ENCODE measurements around the gene DENND4C. TPM values are rescaled to one million over a fixed set of nuclear protein-coding genes. Genes with fewer than 3 reads are reported as not detected.

Gene DENND4C
- total RNA-seq, 2 donors from 2014 or later = 26.0 to 28.9 TPM

GRCh38 chr9:19200229-19200628, 30.3 kb upstream of the DENND4C start:
- no peak for DNase-seq
- Mint-ChIP-seq H3K9me3 (no peaks in the 10 kb centered on the region), H3K4me3 (no peak overlapping the region), H3K36me3 (ENCODE audit: insufficient read depth in 2 of 2) (no peaks in the 10 kb centered on the region), H3K27ac (no peak overlapping the region), H3K4me1 (ENCODE audit: low read depth) (peaks cover 11% of the 10 kb centered on the region), H3K27me3 (ENCODE audit: low read depth) (peaks cover 7% of the 10 kb centered on the region)
- no peak for ATAC-seq (replicated peaks in 1 of 2)

GRCh38 chr9:19201899-19202891, 28.3 kb upstream of the DENND4C start:
- Mint-ChIP-seq H3K4me3 (no peak overlapping the region), H3K36me3 (ENCODE audit: insufficient read depth in 2 of 2) (no peaks in the 10 kb centered on the region), H3K9me3 (no peaks in the 10 kb centered on the region), H3K4me1 (ENCODE audit: low read depth) (peaks cover 11% of the 10 kb centered on the region), H3K27me3 (ENCODE audit: low read depth) (peaks cover 7% of the 10 kb centered on the region), H3K27ac (no peak overlapping the region)
- no peak for ATAC-seq (replicated peaks in 1 of 2)
- no peak for DNase-seq

GRCh38 chr9:19203058-19203457, 27.4 kb upstream of the DENND4C start:
- H3K36me3 Mint-ChIP-seq (ENCODE audit: insufficient read depth in 2 of 2) = no peaks in the 10 kb centered on the region
- peaks cover 7% of the 10 kb centered on the region for H3K27me3 Mint-ChIP-seq (ENCODE audit: low read depth)
- DNase-seq (no peak), ATAC-seq (replicated peaks in 1 of 2) (no peak)
- no peak overlapping the region for H3K4me3 Mint-ChIP-seq
- H3K4me1 Mint-ChIP-seq (ENCODE audit: low read depth) = peaks cover 11% of the 10 kb centered on the region
- H3K9me3 Mint-ChIP-seq = no peaks in the 10 kb centered on the region
- no peak overlapping the region for H3K27ac Mint-ChIP-seq

- ATAC-seq (replicated peaks in 1 of 2) (no peak), DNase-seq (no peak)
- H3K4me3 Mint-ChIP-seq = no peak overlapping the region
- peak overlapping the region; percentile 13 for H3K27ac Mint-ChIP-seq
- H3K4me1 Mint-ChIP-seq (ENCODE audit: low read depth) = no peaks in the 10 kb centered on the region
- no peaks in the 10 kb centered on the region for H3K27me3 Mint-ChIP-seq (ENCODE audit: low read depth)
- no peaks in the 10 kb centered on the region for H3K9me3 Mint-ChIP-seq
- H3K36me3 Mint-ChIP-seq (ENCODE audit: insufficient read depth in 2 of 2) = no peaks in the 10 kb centered on the region
Observed at GRCh38 chr9:19208653-19209052, 21.8 kb upstream of the DENND4C start.

- Mint-ChIP-seq H3K27ac (no peak overlapping the region), H3K4me1 (ENCODE audit: low read depth) (no peaks in the 10 kb centered on the region), H3K36me3 (ENCODE audit: insufficient read depth in 2 of 2) (no peaks in the 10 kb centered on the region), H3K9me3 (no peaks in the 10 kb centered on the region), H3K4me3 (no peak overlapping the region), H3K27me3 (ENCODE audit: low read depth) (no peaks in the 10 kb centered on the region)
- ATAC-seq (replicated peaks in 1 of 2) = no peak
- no peak for DNase-seq
Observed at GRCh38 chr9:19209188-19209587, 21.3 kb upstream of the DENND4C start.

- ATAC-seq (replicated peaks in 1 of 2) = no peak
- H3K4me3 Mint-ChIP-seq = no peak overlapping the region
- no peaks in the 10 kb centered on the region for H3K4me1 Mint-ChIP-seq (ENCODE audit: low read depth)
Observed at GRCh38 chr9:19213823-19214222, 16.7 kb upstream of the DENND4C start.

GRCh38 chr9:19216466-19216865, 14.0 kb upstream of the DENND4C start:
- no peak for DNase-seq
- Mint-ChIP-seq H3K4me1 (ENCODE audit: low read depth) (no peaks in the 10 kb centered on the region), H3K27ac (no peak overlapping the region), H3K4me3 (no peak overlapping the region), H3K9me3 (no peaks in the 10 kb centered on the region), H3K27me3 (ENCODE audit: low read depth) (no peaks in the 10 kb centered on the region), H3K36me3 (ENCODE audit: insufficient read depth in 2 of 2) (peaks cover 0 to 2% of the 10 kb centered on the region in 2 donors)
- ATAC-seq (replicated peaks in 1 of 2) = no peak

More at GRCh38 chr9:19213823-19214222, 16.7 kb upstream of the DENND4C start:
- Mint-ChIP-seq H3K27ac (no peak overlapping the region), H3K36me3 (ENCODE audit: insufficient read depth in 2 of 2) (no peaks in the 10 kb centered on the region), H3K9me3 (no peaks in the 10 kb centered on the region), H3K27me3 (ENCODE audit: low read depth) (no peaks in the 10 kb centered on the region)
- no peak for DNase-seq

GRCh38 chr9:19221326-19221725, 9.2 kb upstream of the DENND4C start:
- DNase-seq = no peak
- no peak for ATAC-seq (replicated peaks in 1 of 2)
- H3K36me3 Mint-ChIP-seq (ENCODE audit: insufficient read depth in 2 of 2) = peaks cover 0 to 2% of the 10 kb centered on the region in 2 donors
- H3K27ac Mint-ChIP-seq = no peak overlapping the region
- H3K27me3 Mint-ChIP-seq (ENCODE audit: low read depth) = no peaks in the 10 kb centered on the region
- no peaks in the 10 kb centered on the region for H3K4me1 Mint-ChIP-seq (ENCODE audit: low read depth)
- H3K9me3 Mint-ChIP-seq = no peaks in the 10 kb centered on the region
- H3K4me3 Mint-ChIP-seq = no peak overlapping the region

GRCh38 chr9:19223724-19224123, 6.8 kb upstream of the DENND4C start:
- H3K4me3 Mint-ChIP-seq = no peak overlapping the region
- no peak overlapping the region for H3K27ac Mint-ChIP-seq
- no peaks in the 10 kb centered on the region for H3K4me1 Mint-ChIP-seq (ENCODE audit: low read depth)
- ATAC-seq (replicated peaks in 1 of 2) (no peak), DNase-seq (no peak)
- H3K27me3 Mint-ChIP-seq (ENCODE audit: low read depth) = no peaks in the 10 kb centered on the region
- peaks cover 0 to 2% of the 10 kb centered on the region in 2 donors for H3K36me3 Mint-ChIP-seq (ENCODE audit: insufficient read depth in 2 of 2)
- no peaks in the 10 kb centered on the region for H3K9me3 Mint-ChIP-seq

GRCh38 chr9:19224563-19224962, 5.9 kb upstream of the DENND4C start:
- Mint-ChIP-seq H3K9me3 (no peaks in the 10 kb centered on the region), H3K4me1 (ENCODE audit: low read depth) (peaks cover 1% of the 10 kb centered on the region), H3K36me3 (ENCODE audit: insufficient read depth in 2 of 2) (peaks cover 0 to under 1% of the 10 kb centered on the region in 2 donors), H3K4me3 (no peak overlapping the region), H3K27me3 (ENCODE audit: low read depth) (no peaks in the 10 kb centered on the region), H3K27ac (no peak overlapping the region)
- DNase-seq (no peak), ATAC-seq (replicated peaks in 1 of 2) (no peak)

GRCh38 chr9:19229595-19230354, 718 bp upstream of the DENND4C start:
- peak overlapping the region in 1 of 2 donors; percentile 78 for H3K4me3 Mint-ChIP-seq
- peak overlapping the region; percentile 86 for H3K27ac Mint-ChIP-seq
- H3K4me1 Mint-ChIP-seq (ENCODE audit: low read depth) = peaks cover 5% of the 10 kb centered on the region
- DNase-seq = peak; percentile 58 to 69
- no peaks in the 10 kb centered on the region for H3K9me3 Mint-ChIP-seq
- no peaks in the 10 kb centered on the region for H3K36me3 Mint-ChIP-seq (ENCODE audit: insufficient read depth in 2 of 2)
- ATAC-seq (replicated peaks in 1 of 2) = peak; percentile 58 to 67
- no peaks in the 10 kb centered on the region for H3K27me3 Mint-ChIP-seq (ENCODE audit: low read depth)

DNA sequence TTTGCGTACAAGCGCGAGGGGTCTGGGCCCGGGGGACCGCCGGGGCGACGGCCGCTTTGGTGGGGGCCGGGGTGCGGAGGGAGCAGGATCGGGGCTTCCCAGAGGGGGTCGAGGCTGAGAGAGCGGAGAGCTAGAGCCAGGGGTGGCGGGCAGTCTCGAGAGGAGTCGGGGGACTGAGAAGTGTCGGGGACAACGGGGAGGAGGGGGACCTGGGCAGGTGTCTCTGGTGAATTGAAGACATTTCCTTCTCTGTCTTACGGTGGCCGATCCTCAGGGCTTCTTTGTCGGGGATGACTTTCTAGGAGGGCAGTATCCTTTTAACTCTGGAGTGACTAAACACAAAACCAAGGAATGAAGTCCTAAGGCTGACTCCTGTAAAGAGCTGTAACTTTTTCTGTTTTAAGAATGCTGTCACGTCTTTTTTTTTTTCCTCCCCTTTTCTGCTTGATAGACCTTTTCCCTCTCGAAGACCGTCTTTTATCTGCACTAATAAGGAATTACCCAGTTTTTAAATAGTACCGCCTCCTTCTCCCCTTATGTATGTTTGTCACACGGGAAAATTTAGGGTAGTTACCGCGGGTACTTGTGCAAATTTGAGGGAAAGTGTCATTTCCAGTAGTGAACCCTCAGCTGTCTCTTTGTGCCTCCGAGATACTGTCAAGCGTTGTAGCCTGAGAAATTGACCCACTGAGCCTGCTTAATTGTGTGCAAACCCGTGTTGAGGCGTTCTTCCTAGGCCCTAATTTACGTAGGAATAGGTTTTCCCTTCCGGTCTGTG, 822 bp downstream of the DENND4C start:
- Mint-ChIP-seq H3K27me3 (ENCODE audit: low read depth) (no peaks in the 10 kb centered on the region), H3K9me3 (no peaks in the 10 kb centered on the region), H3K36me3 (ENCODE audit: insufficient read depth in 2 of 2) (no peaks in the 10 kb centered on the region), H3K4me1 (ENCODE audit: low read depth) (peaks cover 9% of the 10 kb centered on the region), H3K4me3 (no peak overlapping the region), H3K27ac (no peak overlapping the region)
- peak in 1 of 2 donors; percentile 16 for ATAC-seq (replicated peaks in 1 of 2)
- DNase-seq = no peak

Data from activated T-cell treated with anti-CD3 and anti-CD28 coated beads, Interleukin-2, amount 50 U/mL, for 72 hours (primary cell).